Measurements from ENCODE around the gene SUPT3H.

DNA sequence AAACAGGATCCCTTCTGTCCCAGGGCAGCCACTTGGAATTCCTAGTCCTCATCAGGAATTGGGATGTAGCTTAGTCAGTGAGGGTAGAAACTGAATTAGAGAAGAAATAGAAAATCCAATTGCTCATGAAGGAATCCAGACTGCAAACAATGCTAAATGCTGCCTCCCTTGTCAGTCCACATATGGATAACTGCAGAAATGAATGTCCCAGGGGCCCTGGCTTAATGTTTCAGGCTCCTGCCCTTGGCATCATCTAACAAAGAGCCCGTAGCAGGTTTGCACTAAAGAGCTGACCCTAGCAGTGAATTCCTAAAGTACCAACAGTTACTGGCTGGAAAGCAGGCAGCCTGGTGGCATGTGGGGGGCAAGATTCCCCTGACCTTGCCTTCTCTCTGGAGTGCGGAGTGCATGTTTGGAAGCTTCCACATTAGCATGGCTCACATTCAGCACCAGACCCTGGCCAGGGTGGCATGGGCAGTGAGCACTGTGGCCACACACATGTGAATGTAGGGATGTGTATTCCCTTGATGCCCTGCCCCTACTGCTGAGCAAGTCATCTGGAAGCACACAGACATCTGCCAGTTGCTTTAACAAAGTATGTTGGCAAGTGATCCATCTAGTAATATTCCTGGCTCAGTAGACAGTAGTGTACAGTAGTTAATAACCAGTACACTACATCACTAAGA is 595.7 kb downstream of the SUPT3H start:
- TF ChIP-seq, protein P1, sequence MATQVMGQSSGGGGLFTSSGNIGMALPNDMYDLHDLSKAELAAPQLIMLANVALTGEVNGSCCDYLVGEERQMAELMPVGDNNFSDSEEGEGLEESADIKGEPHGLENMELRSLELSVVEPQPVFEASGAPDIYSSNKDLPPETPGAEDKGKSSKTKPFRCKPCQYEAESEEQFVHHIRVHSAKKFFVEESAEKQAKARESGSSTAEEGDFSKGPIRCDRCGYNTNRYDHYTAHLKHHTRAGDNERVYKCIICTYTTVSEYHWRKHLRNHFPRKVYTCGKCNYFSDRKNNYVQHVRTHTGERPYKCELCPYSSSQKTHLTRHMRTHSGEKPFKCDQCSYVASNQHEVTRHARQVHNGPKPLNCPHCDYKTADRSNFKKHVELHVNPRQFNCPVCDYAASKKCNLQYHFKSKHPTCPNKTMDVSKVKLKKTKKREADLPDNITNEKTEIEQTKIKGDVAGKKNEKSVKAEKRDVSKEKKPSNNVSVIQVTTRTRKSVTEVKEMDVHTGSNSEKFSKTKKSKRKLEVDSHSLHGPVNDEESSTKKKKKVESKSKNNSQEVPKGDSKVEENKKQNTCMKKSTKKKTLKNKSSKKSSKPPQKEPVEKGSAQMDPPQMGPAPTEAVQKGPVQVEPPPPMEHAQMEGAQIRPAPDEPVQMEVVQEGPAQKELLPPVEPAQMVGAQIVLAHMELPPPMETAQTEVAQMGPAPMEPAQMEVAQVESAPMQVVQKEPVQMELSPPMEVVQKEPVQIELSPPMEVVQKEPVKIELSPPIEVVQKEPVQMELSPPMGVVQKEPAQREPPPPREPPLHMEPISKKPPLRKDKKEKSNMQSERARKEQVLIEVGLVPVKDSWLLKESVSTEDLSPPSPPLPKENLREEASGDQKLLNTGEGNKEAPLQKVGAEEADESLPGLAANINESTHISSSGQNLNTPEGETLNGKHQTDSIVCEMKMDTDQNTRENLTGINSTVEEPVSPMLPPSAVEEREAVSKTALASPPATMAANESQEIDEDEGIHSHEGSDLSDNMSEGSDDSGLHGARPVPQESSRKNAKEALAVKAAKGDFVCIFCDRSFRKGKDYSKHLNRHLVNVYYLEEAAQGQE (IDR thresholded peaks at IDR 0.05; ENCODE audit: low read depth) = no peak
- TF ChIP-seq CEBPB (IDR thresholded peaks at IDR 0.05) = no peak
- TF ChIP-seq TEAD4 (IDR thresholded peaks at IDR 0.05) = no peak
- no peak for TF ChIP-seq NFIC (IDR thresholded peaks at IDR 0.05)
- no peak for TF ChIP-seq CREB1 (IDR thresholded peaks at IDR 0.05; ENCODE audit: low read depth)
- no peak for TF ChIP-seq EP300 (IDR thresholded peaks at IDR 0.05; ENCODE audit: borderline replicate concordance)
- TF ChIP-seq TAF1 (IDR thresholded peaks at IDR 0.05; ENCODE audit: low read depth) = no peak
